ENCODE results near the gene ZPBP2. TPM values are rescaled to one million over a fixed set of nuclear protein-coding genes. Genes with fewer than 3 reads are reported as not detected.

The ZPBP2 gene
- total RNA-seq = not detected in 2 replicates

DNA sequence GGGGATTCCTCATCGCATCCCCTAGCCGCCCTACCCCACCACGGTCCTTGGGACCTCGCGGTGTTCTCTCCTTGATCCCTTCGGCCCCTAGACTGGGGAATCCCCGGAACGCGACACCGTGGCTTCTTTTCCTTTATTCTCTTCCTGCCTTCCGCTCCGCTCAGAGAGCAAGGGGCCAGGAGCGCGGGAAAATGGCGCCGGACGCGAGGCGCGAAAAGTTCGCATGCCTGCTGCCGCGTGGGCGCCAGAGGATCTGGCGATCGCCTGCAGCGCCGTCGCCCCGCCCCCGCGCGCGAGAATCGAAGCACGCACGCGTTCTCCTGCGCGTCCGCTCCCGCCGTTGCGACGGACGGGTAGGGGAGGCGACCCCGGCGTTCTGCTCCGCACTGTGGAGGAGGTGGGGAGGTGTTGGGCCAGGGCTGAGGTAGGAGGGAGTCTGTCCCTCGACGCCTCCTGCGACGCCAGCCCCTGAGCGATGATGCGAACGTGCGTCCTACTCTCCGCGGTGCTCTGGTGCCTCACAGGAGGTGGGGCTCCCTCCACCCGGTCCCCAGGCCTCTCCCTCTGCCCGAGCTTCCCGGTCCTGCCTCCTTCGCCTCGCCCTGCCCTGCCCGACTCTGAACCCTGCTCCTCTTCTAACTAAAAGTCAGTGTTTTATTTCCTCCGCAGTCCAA lies at the start of gene ZPBP2:
ZPBP2 (plus strand) TSS at position 323 of the 674 bp plus-strand sequence; CDS start at position 476, 153 bp downstream.

GRCh38 chr17:39863918-39864746 lies 3.9 kb upstream of the ZPBP2 start, which contains the start of gene IKZF3:
Gene IKZF3, minus strand, starts transcription at chr17:39864312. Its CDS starts 186 bp downstream, at chr17:39864126.

Other genes with a start within 250 kb of the ZPBP2 start
- not detected in 2 replicates for gene PPP1R1B, start 241.2 kb upstream of the ZPBP2 start, total RNA-seq
- gene STARD3, start 231.1 kb upstream of the ZPBP2 start, total RNA-seq = 27.6 and 33.4 TPM in 2 replicates
- 0.19 and 0.28 TPM in 2 replicates for gene TCAP, start 202.9 kb upstream of the ZPBP2 start, total RNA-seq
- not detected in 2 replicates for gene PNMT, start 199.7 kb upstream of the ZPBP2 start, total RNA-seq
- gene PGAP3, start 180.1 kb upstream of the ZPBP2 start, total RNA-seq = 4.2 and 10.7 TPM in 2 replicates
- gene ERBB2, start 168.1 kb upstream of the ZPBP2 start, total RNA-seq = 22.6 and 26.8 TPM in 2 replicates
- 11.3 and 16.7 TPM in 2 replicates for gene MIEN1, start 137.7 kb upstream of the ZPBP2 start, total RNA-seq
- gene GRB7, start 130.3 kb upstream of the ZPBP2 start, total RNA-seq = under 0.01 TPM in 2 replicates
- gene IKZF3, start 3.9 kb upstream of the ZPBP2 start, total RNA-seq = under 0.01 TPM in 1 of 2 replicates, not detected in the other
- 3.1 and 15.2 TPM in 2 replicates for gene GSDMB, start 50.4 kb downstream of the ZPBP2 start, total RNA-seq
- 58.5 and 136 TPM in 2 replicates for gene ORMDL3, start 59.4 kb downstream of the ZPBP2 start, total RNA-seq
- gene LRRC3C, start 59.5 kb downstream of the ZPBP2 start, total RNA-seq = not detected in 2 replicates
- gene GSDMA, start 94.8 kb downstream of the ZPBP2 start, total RNA-seq = under 0.01 TPM in 1 of 2 replicates, not detected in the other
- 87.9 and 143 TPM in 2 replicates for gene PSMD3, start 112.6 kb downstream of the ZPBP2 start, total RNA-seq
- gene CSF3, start 147.2 kb downstream of the ZPBP2 start, total RNA-seq = 1.3 and 2.8 TPM in 2 replicates
- gene MED24, start 186.2 kb downstream of the ZPBP2 start, total RNA-seq = 37.8 and 42.3 TPM in 2 replicates
- 21.3 and 34.4 TPM in 2 replicates for gene THRA, start 194.8 kb downstream of the ZPBP2 start, total RNA-seq
- gene NR1D1, start 232.4 kb downstream of the ZPBP2 start, total RNA-seq = 0.77 and 1.1 TPM in 2 replicates

Data from regular cardiac myocyte (primary cell).